Medulla oblongata (tissue), 1 donor: Measurements from ENCODE around the gene AP1AR.

Source experiments
- DNase-seq: peaks from one replicate; pipeline ENCODE4 v3.0.0-alpha.2; 2015; ENCODE audit errors: extremely low spot score

Gene AP1AR

DNA sequence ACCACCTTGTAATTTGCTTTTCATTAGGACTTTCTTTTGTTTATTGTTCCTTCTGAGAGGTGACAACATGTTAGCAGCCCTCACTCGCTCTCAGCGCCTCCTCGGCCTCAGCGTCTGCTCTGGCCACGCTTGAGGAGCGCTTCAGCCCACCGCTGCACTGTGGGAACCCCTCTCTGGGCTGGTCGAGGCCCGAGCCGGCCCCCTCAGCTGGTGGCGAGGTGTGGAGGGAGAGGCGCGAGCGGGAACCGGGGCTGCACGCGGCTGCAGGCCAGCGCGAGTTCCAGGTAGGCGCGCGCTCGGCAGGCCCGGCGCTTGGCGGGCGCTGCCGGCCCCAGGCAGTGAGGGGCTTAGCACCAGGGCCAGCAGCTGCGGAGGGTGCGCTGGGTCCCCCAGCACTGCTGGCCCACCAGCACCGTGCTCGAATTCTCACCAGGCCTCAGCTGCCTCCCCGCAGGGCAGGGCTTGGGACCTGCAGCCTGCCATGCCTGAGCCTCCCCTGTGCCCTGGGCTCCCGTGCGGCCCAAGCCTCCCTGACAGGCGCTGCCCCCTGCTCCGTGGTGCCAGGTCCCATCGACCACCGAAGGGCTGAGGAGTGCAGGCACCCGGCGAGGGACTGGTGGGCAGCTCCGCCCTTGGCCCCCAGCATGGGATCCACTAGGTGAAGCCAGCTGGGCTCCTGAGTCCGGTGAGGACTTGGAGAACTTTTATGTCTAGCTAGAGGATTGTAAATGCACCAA lies 9.2 kb upstream of the AP1AR start:
- DNase-seq: no peak

- DNase-seq: no peak
Observed at GRCh38 chr4:112225157-112225556, 6.4 kb upstream of the AP1AR start.

GRCh38 chr4:112230879-112231778 lies 458 bp upstream of the AP1AR start:
- peak; percentile 98 for DNase-seq

DNA sequence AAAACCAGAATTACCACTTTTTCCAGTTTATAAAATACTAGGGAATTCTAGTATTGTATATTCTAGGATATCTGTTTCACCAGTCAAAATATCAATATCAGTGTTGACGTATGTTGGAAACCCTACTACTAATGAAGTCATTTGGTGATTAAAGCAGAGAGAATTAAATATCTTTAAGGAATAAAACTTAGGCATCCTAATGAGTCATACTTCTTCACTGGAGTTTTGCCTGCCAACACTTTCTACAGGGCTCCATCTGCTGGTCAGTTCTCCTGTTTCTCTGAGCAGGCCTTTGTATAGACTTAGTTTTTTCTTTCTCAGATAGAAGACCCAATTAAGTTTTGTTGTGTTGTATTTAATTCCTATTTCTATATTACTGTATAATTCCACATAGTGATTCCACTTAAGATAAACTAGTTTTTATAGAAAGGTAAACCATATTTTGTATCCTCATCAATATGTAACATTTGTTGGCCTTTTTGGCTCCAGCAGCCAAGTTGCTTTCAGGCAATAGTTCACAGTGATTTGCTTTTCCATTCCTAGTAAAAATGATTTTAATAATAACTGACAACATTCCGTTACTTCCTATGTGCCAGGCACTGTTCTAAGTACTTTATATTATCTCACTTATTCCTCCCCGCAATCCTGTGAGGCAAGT lies 3.5 kb downstream of the AP1AR start:
- peak; percentile 91 for DNase-seq

- no peak for DNase-seq
Observed at GRCh38 chr4:112236040-112236439, 4.5 kb downstream of the AP1AR start.

DNA sequence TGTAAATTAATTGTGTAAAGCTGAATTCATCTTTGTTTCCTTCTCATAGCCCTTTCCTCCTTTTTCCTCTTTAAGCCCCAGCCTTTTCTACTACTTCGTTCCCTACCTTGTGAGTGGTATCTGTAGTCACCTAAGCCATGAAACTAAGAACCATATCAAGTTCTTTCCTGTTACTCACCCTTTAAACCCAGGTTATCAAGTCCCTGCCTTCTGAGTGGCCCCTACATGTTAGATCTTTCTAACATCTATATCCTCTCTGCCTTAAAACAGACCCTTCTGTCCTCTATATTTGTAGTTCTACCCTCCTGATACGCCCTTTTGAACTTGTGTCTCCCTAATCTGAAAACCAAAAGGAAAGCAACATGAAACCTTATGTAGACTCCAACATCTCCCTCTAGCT lies 7.2 kb downstream of the AP1AR start:
- DNase-seq: no peak

DNA sequence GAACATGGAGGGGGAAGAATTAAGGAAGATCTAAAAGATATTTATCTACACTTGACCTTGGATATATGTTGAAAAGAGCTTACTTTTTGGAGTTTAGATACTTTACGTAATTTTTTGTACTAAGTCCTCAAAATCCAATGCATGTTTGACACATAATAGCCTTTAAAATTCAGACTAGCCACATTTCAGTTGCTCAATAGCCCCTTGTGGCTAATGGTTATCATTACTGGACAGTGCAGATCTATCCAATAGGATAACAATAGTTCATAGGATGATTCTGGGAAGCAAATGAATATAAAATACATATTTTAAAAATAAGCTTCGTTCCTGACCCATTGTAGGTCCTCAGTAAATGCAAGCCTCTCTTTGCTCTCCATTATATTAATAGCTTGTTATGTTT lies 13.8 kb downstream of the AP1AR start:
- no peak for DNase-seq

DNA sequence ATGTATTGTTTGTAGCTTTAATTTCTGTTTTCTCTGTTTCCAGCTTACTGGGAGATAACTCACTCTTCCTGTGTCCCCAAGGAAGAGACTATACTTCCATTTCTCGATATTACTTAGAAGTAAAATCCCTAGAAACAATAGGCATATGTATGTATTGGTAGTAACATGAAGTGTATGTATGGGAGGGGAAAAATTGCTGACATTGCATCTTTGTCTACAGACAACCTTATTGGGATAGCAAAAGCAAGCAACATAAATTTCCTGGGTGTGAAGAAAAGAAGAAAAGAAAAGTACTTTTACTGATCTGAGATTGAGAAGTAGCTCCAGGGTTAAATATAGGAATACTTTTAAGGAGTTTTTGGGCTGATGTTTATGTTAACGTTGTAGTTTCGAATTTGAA lies 15.4 kb downstream of the AP1AR start:
- DNase-seq: no peak

- DNase-seq: peak; percentile 9
Observed at GRCh38 chr4:112251019-112251643, 19.5 kb downstream of the AP1AR start.

- DNase-seq: no peak
Observed at GRCh38 chr4:112252234-112252633, 20.6 kb downstream of the AP1AR start.

DNA sequence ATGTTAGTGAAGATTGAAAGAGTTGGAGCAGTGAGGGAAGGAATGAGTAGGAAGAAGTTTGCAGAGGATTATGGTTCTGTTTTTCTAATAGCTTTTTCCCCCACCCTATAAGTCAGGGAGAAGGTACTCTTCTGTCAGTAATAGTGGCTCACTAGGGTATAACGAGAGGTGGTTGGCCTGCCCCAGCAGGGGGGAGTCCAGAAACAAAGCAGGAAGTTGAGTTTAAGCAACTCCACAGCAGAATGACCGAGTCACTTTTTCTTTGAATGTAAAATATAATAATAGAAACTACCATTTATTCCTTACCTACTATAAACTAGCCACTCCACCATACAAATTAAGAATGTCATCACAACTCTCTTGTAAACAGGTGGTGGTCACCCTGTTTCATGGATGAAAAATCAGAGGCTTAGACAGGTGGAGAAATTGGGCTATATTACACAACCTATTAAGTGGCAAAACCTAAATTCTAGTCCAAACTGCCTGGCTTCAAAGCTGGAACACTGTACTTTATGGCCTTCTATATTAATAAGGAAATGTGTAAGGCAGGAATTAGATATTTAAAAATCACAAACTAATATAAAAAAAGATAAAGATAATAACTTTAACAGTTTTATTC lies 21.9 kb downstream of the AP1AR start:
- DNase-seq: no peak

DNA sequence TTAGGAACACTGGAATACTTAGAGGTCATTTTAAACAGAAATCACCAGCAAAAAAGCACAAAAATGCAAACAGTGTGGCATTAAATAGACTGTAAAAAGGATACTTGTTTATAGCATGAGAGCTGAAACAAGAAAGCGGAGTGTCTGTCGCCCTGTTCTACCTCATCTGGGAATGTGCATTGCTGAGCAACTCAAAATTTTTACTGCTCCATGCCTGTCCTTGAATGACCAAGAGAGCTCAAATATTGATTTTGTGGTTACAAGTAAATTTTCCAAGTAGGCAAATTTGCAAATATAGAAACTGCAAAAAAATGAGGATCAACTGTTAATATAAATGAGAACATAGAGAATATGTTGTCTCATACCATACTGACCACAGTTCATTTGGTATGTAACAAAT lies 25.5 kb downstream of the AP1AR start:
- DNase-seq: no peak

GRCh38 chr4:112266823-112267222 lies 35.2 kb downstream of the AP1AR start:
- DNase-seq: peak; percentile 29

GRCh38 chr4:112270051-112270450 lies 38.5 kb downstream of the AP1AR start:
- DNase-seq: no peak

- no peak for DNase-seq
Observed at GRCh38 chr4:112270640-112271421, 39.2 kb downstream of the AP1AR start.

DNA sequence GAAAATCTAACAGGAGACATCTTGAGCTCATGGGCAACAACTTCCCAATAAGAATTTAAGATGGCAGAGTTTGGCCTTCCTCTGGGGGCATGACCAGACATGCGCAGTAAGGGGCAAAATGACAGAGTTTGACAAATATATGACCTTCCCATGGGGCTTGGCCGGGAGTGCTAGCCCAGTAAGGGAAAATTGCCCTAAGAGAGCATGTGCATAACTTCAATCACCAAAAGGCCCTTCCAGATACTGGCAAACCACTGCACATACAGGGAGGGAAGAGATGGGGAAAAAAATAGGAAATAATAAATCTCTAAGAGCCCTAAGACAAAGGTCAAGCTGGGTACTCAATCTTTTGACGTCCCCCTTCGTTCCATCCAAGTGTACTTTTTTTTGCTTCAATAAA lies 40.7 kb downstream of the AP1AR start:
- DNase-seq: no peak

DNA sequence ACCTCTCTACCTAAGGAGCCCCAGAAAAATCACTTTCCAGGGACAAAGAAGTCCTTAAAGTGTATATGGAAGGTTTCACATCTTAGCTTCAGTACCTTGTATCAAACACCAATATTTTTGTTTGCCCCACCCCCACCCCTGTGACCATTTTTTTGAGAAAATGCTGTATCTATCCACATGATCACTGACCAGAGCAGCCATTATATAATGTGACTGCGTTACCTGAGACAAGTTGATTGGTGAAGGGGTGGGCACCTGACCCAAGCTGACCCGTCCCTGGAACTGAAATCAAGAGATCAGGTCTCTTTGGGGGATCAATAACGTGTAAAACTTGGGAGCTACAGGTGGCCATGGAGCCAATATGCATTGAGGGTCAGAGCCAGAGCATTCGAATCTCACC lies 43.4 kb downstream of the AP1AR start:
- DNase-seq: no peak

GRCh38 chr4:112276113-112276512 lies 44.5 kb downstream of the AP1AR start:
- DNase-seq: no peak

DNA sequence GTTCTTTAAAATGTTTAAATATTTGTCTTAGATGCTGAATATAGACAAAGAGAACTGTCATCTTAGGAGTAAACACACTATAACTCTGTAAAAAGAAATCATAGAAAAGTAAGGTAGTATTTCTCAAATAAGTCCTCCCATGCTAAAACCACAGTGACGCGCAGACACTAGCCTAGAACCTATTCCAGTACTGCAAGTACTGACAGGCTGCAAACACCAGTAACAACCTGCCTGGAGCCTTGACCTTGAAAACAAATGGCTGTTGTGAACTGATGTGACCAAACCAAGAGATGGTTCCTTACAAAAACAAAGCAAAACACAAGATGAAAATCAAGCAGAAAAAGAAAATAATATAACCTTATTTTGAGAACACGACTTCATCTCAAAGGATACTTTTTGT lies 45.6 kb downstream of the AP1AR start:
- DNase-seq: no peak

GRCh38 chr4:112277705-112278448 lies 46.3 kb downstream of the AP1AR start:
- no peak for DNase-seq
